Panc1 (cell line): Measurements from ENCODE around the gene GSTM3.

Experiments used
- CTCF ChIP-seq: fragments of 450-650 bp; IDR thresholded peaks from 2 replicates; pipeline ENCODE4 v1.5.1; 2017; ENCODE audit warnings: mild to moderate bottlenecking
- TF ChIP-seq, protein P1 (sequence below), 2 experiments: IDR thresholded peaks; 2 replicates each; pipeline ENCODE4 v1.6.1; 2011 to 2012; ENCODE audit warnings: low read depth in 2 of 2, control low read depth in 1 of 2, low read length in 1 of 2, mild to moderate bottlenecking in 1 of 2, moderate library complexity in 1 of 2; ENCODE audit not compliant: insufficient read depth in 1 of 2

DNA sequence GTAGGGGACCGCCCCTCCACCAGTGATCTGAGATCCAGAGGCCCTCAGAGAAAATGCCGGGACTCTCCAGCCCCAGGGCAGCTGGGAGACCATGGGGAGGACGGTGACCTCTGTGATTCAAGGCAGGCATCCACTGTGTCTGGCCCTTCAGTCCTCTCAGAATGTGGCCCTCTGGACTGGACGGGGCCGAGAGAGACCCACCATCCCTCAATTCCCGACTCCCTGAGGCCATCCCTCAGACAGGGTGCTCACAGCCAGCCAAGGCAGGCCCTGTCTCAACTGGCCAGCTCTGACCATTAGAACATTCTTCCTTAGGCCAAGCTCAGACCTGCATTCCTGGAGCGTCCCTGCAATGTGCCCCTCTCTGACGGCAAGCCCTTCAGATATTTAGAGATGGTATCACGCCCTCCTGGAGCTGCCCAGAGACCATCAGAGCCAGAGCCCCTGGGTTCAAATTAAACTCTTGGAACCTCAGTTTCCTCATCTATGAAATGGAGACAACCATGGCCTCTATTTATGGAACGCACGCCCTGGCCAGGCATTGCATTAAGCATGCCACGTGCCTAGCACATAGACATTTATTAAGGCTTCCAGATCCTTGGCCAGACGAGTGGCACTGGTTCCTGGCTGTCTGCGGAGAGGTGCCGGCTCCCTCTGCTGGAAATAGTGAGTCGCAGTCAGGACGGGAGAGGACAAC is 32.5 kb upstream of the GSTM3 start:
- TF ChIP-seq CTCF = peak; percentile 90
- TF ChIP-seq, protein P1, sequence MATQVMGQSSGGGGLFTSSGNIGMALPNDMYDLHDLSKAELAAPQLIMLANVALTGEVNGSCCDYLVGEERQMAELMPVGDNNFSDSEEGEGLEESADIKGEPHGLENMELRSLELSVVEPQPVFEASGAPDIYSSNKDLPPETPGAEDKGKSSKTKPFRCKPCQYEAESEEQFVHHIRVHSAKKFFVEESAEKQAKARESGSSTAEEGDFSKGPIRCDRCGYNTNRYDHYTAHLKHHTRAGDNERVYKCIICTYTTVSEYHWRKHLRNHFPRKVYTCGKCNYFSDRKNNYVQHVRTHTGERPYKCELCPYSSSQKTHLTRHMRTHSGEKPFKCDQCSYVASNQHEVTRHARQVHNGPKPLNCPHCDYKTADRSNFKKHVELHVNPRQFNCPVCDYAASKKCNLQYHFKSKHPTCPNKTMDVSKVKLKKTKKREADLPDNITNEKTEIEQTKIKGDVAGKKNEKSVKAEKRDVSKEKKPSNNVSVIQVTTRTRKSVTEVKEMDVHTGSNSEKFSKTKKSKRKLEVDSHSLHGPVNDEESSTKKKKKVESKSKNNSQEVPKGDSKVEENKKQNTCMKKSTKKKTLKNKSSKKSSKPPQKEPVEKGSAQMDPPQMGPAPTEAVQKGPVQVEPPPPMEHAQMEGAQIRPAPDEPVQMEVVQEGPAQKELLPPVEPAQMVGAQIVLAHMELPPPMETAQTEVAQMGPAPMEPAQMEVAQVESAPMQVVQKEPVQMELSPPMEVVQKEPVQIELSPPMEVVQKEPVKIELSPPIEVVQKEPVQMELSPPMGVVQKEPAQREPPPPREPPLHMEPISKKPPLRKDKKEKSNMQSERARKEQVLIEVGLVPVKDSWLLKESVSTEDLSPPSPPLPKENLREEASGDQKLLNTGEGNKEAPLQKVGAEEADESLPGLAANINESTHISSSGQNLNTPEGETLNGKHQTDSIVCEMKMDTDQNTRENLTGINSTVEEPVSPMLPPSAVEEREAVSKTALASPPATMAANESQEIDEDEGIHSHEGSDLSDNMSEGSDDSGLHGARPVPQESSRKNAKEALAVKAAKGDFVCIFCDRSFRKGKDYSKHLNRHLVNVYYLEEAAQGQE (IDR thresholded peaks at IDR 0.05; ENCODE audit: insufficient read depth in 1 of 2, low read depth in 2 of 2, low read length in 1 of 2) = no peak; a peak in 1 of 4 replicates
